Measurements from ENCODE around the gene NFKBIZ. TPM values are rescaled to one million over a fixed set of nuclear protein-coding genes. Genes with fewer than 3 reads are reported as not detected.

NFKBIZ gene
- total and polyA plus RNA-seq, 4 donors, result 4.8 to 78.8 (median 23.7) TPM

DNA sequence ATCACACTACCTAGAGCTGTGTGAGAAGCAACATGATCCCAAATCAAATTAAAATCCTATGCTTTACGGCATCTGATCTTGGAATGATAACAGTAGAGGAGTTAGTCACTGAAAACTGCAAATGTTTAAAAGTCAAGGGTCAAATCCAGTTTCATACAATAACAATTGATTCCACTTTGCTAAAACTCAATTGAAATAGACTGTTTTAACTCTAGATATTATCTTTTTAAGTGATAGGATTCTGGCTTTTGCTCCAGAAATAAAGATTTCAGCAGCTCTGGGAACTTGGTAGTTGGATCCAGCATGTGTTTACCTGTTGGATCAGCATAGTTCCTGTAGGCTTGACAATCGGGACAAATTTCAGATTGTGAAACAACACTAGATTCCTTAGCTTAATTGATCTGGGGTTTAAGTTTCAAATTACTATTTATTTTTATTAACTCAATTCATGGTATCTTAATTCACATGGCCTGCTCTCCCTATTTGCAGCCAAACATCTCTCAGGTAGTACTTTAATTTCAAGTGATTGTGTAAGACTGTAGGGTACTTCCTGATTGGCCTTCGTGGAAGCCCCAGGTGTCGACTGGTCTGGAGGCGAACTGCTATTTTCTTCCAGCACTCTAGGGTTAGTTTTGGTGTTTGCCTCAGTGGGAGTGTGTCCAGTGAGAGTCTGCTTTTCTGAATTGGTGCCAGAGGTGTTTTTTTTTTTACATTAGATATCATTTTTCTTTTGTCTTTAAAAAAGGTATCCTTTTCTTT lies 16.6 kb downstream of the NFKBIZ start:
- H3K9me3 ChIP-seq (ENCODE audit: control insufficient read depth in 4 of 4, low read length in 3 of 4), result no peaks in the 10 kb centered on the region
- no peak for DNase-seq (ENCODE audit: low spot score)
- H3K27me3 ChIP-seq (ENCODE audit: control insufficient read depth in 4 of 4, insufficient read depth in 4 of 4, low read length in 3 of 4), result no peaks in the 10 kb centered on the region
- no peak overlapping the region for H3K9ac ChIP-seq (ENCODE audit: low read depth in 1 of 2, low read length in 2 of 2)
- H3K4me1 ChIP-seq (ENCODE audit: control insufficient read depth in 4 of 4, insufficient read depth in 4 of 4, low read length in 3 of 4), result peaks cover 4 to 25% (median 19%) of the 10 kb centered on the region in 4 donors
- H3K27ac ChIP-seq (ENCODE audit: low read depth in 1 of 2, low read length in 2 of 2), result peak overlapping the region; percentile 2 to 54
- no peak for TF ChIP-seq TAF1 (conservative IDR thresholded peaks at IDR 0.05)
- no peak for TF ChIP-seq FOXA1 (IDR thresholded peaks at IDR 0.05)
- TF ChIP-seq FOXA2 (IDR thresholded peaks at IDR 0.05), result peak; percentile 25
- TF ChIP-seq SP1 (IDR thresholded peaks at IDR 0.05), result peak; percentile 11
- no peak for TF ChIP-seq GABPA (IDR thresholded peaks at IDR 0.05 in 1 of 2, conservative IDR thresholded peaks at IDR 0.05 in 1 of 2)
- TF ChIP-seq ATF3 (IDR thresholded peaks at IDR 0.05), result no peak
- TF ChIP-seq RXRA (IDR thresholded peaks at IDR 0.05), result peak; percentile 31 to 65
- peak; percentile 13 to 33 for TF ChIP-seq RAD21 (IDR thresholded peaks at IDR 0.05)
- peak in 1 of 2 donors; percentile 57 for TF ChIP-seq JUND (IDR thresholded peaks at IDR 0.05)
- peak; percentile 56 to 76 for TF ChIP-seq HNF4A (conservative IDR thresholded peaks at IDR 0.05)
- TF ChIP-seq, protein P1, sequence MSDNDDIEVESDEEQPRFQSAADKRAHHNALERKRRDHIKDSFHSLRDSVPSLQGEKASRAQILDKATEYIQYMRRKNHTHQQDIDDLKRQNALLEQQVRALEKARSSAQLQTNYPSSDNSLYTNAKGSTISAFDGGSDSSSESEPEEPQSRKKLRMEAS (IDR thresholded peaks at IDR 0.05), result peak; percentile 12
- TF ChIP-seq HNF4G (IDR thresholded peaks at IDR 0.05), result no peak
- TF ChIP-seq YY1 (IDR thresholded peaks at IDR 0.05), result peak; percentile 21
- no peak for TF ChIP-seq ZBTB33 (IDR thresholded peaks at IDR 0.05)
- TF ChIP-seq, protein P2, sequence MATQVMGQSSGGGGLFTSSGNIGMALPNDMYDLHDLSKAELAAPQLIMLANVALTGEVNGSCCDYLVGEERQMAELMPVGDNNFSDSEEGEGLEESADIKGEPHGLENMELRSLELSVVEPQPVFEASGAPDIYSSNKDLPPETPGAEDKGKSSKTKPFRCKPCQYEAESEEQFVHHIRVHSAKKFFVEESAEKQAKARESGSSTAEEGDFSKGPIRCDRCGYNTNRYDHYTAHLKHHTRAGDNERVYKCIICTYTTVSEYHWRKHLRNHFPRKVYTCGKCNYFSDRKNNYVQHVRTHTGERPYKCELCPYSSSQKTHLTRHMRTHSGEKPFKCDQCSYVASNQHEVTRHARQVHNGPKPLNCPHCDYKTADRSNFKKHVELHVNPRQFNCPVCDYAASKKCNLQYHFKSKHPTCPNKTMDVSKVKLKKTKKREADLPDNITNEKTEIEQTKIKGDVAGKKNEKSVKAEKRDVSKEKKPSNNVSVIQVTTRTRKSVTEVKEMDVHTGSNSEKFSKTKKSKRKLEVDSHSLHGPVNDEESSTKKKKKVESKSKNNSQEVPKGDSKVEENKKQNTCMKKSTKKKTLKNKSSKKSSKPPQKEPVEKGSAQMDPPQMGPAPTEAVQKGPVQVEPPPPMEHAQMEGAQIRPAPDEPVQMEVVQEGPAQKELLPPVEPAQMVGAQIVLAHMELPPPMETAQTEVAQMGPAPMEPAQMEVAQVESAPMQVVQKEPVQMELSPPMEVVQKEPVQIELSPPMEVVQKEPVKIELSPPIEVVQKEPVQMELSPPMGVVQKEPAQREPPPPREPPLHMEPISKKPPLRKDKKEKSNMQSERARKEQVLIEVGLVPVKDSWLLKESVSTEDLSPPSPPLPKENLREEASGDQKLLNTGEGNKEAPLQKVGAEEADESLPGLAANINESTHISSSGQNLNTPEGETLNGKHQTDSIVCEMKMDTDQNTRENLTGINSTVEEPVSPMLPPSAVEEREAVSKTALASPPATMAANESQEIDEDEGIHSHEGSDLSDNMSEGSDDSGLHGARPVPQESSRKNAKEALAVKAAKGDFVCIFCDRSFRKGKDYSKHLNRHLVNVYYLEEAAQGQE (IDR thresholded peaks at IDR 0.05), result no peak
- WGBS, result 26% methylated on average over 5 of the region's 5 CpGs
- no peak overlapping the region for H3K4me3 ChIP-seq (ENCODE audit: low read depth in 1 of 3, low read length in 3 of 3)
- peaks cover 0 to 13% (median 9%) of the 10 kb centered on the region in 4 donors for H3K36me3 ChIP-seq (ENCODE audit: control insufficient read depth in 4 of 4, insufficient read depth in 3 of 4, low read depth in 1 of 4, low read length in 3 of 4)

DNA sequence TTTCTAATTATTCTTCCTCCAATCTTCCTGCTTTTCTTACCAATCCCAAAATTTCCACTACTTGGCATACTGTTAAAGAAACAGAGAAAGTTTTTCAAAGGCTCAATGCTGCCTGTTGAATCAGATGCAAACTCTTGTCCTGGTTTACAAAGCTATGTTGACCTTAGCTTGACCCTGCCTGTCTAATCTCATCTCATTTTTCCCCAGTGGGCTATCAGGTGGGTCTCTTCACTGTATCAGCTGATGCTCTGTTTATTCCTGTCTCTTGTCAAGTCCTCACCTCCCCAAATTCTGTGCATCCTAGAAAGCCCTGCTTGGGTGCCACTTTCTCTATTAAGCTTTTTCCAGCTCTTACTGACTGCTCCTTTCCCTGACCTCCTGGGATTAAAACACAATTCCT lies 18.2 kb downstream of the NFKBIZ start:
- TF ChIP-seq RXRA (IDR thresholded peaks at IDR 0.05) (peak in 1 of 2 donors; percentile 6), JUND (IDR thresholded peaks at IDR 0.05) (no peak), YY1 (IDR thresholded peaks at IDR 0.05) (no peak), RAD21 (IDR thresholded peaks at IDR 0.05) (no peak)
- TF ChIP-seq, protein P2 (IDR thresholded peaks at IDR 0.05), result no peak
- no peak for DNase-seq (ENCODE audit: low spot score)
- Histone ChIP-seq H3K4me1 (ENCODE audit: control insufficient read depth in 4 of 4, insufficient read depth in 4 of 4, low read length in 3 of 4) (peaks cover 4 to 25% (median 19%) of the 10 kb centered on the region in 4 donors), H3K27ac (ENCODE audit: low read depth in 1 of 2, low read length in 2 of 2) (no peak overlapping the region), H3K9ac (ENCODE audit: low read depth in 1 of 2, low read length in 2 of 2) (no peak overlapping the region), H3K4me3 (ENCODE audit: low read depth in 1 of 3, low read length in 3 of 3) (no peak overlapping the region), H3K27me3 (ENCODE audit: control insufficient read depth in 4 of 4, insufficient read depth in 4 of 4, low read length in 3 of 4) (no peaks in the 10 kb centered on the region), H3K36me3 (ENCODE audit: control insufficient read depth in 4 of 4, insufficient read depth in 3 of 4, low read depth in 1 of 4, low read length in 3 of 4) (peaks cover 0 to under 1% (median 0%) of the 10 kb centered on the region in 4 donors), H3K9me3 (ENCODE audit: control insufficient read depth in 4 of 4, low read length in 3 of 4) (no peaks in the 10 kb centered on the region)

Measured in liver (tissue), 9 donors.